HG03196 (cell line): ENCODE results near the gene NT5DC4.

Source experiments
- ATAC-seq: cut with Tn5 transposase; IDR thresholded peaks from one replicate; pipeline ENCODE4 v1.9.1; 2021; ENCODE audit not compliant: unreplicated experiment

Gene NT5DC4

DNA sequence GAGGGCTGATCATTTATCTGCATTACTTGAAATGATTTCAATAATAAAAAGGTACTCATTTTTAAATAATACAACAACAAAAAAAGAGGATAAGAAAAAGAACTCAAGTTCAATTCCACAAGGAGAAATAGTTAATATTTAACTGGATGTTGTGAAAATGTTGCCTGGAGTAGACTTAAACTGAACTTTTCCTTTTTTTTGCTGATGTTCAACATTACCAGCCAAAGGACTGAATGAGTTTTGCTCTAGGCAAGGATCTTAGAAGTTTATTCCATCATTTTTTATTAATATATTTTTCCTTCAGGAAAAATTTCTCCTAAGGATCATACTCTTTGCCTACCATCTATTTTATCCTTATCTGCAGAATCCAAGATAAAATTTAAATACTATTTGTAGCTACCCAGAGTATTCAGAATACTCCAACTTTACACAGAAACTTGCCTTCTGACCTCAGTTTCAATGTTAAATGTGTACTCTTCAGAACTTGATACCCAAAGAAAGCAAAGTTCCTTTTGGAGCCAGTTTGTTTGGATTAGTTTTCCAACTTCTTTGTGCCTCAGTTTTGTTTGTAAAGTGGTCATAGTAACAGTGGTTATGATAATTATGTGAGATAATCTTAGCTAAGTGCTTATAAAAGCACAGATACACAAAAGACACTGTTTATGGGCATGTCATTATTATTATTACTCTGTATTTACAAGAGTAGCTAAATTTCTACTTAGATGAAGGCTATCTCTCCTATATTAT is 30.8 kb downstream of the NT5DC4 start:
- no peak for ATAC-seq

- no peak for ATAC-seq
Measured at GRCh38 chr2:112752667-112753066, 31.8 kb downstream of the NT5DC4 start.

- no peak for ATAC-seq
Measured at GRCh38 chr2:112754564-112754963, 33.7 kb downstream of the NT5DC4 start.

DNA sequence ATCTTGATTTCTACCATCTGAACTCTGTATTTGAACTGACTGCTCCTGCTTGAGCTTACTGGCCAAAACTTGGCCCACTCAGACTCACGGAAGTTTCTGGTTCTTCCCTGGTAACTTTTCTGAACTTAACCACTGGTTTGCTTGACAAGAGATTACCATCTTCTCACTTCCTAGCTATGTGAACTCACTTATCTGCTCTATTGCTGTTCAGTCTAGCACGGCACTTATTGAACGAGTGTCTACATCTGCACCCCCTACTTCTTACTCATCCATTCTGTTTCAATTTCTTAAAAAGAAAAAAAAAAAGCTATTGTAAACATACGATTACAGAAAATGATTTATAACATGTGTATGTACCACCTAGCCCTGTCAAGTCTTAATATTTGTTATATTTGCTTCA is 34.6 kb downstream of the NT5DC4 start:
- ATAC-seq, result no peak

- no peak for ATAC-seq
Measured at GRCh38 chr2:112756207-112756606, 35.4 kb downstream of the NT5DC4 start.

- ATAC-seq, result no peak
Measured at GRCh38 chr2:112757265-112757664, 36.4 kb downstream of the NT5DC4 start.

- no peak for ATAC-seq
Measured at GRCh38 chr2:112758711-112759110, 37.9 kb downstream of the NT5DC4 start.

- ATAC-seq, result no peak
Measured at GRCh38 chr2:112760149-112760548, 39.3 kb downstream of the NT5DC4 start.

GRCh38 chr2:112762276-112762675 is 41.5 kb downstream of the NT5DC4 start:
- ATAC-seq, result no peak

GRCh38 chr2:112764071-112765044 is 43.5 kb downstream of the NT5DC4 start, which contains the start of gene CKAP2L:
Gene CKAP2L (minus strand): TSS chr2:112764609. CDS start chr2:112764598, 11 bp downstream.
- peak; percentile 98 for ATAC-seq

DNA sequence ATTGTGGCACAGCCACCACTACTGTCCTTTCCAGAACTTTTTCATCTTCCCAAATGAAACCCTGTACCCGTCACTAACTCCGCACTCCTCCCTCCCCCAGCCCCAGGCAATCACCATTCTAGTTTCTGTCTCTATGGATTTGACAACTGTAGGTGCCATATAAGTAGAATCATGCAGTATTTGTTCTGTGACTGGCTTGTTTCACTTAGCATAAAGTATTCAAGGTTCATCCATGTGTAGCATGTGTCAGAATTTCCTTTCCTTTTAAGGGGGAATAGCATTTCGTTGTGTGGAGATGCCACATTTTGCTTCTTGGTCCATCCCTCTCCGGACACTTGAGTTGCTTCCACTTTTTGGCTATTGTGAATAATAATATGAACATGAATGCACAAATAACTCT is 44.4 kb downstream of the NT5DC4 start:
- no peak for ATAC-seq

GRCh38 chr2:112767693-112768330 is 47.0 kb downstream of the NT5DC4 start:
- no peak for ATAC-seq

DNA sequence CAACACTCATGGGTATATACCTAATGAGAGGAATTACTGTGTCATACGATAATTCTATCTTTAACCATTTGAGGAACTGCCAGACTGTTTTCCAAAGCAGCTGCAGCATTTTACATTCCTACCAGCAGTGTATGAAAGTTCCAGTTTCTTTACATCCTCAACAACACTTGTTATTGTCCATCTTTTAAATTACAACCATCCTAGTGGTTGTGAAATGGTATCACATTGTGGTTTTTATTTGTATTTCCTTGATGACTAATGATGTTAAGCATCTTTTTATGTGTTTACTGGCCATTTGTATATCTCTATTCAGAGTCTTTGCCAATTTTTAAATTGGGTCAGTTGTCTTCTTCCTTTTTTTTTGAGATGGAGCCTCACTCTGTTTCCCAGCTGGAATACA is 47.6 kb downstream of the NT5DC4 start:
- no peak for ATAC-seq

DNA sequence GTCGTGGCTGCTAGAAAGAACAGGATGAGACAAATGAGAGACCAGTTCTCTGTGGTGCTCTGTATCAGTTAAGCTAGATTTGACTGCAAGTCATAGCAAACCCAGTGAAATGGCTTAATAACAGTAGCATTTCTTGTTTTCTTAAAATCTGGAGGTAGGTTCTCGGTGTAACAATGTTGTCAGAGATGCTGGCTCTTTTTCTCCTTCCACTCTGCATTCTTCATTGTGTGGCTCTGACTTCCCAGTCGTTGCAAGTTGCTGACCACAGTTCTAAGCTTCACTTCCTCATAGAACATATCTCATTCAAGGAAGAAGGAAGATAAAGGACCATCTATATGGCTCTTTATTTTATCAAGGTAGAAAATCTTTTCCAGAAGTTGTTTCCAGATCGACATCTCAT is 51.5 kb downstream of the NT5DC4 start:
- ATAC-seq, result no peak

GRCh38 chr2:112772911-112773475 is 52.2 kb downstream of the NT5DC4 start:
- no peak for ATAC-seq

GRCh38 chr2:112773556-112773955 is 52.7 kb downstream of the NT5DC4 start:
- no peak for ATAC-seq

DNA sequence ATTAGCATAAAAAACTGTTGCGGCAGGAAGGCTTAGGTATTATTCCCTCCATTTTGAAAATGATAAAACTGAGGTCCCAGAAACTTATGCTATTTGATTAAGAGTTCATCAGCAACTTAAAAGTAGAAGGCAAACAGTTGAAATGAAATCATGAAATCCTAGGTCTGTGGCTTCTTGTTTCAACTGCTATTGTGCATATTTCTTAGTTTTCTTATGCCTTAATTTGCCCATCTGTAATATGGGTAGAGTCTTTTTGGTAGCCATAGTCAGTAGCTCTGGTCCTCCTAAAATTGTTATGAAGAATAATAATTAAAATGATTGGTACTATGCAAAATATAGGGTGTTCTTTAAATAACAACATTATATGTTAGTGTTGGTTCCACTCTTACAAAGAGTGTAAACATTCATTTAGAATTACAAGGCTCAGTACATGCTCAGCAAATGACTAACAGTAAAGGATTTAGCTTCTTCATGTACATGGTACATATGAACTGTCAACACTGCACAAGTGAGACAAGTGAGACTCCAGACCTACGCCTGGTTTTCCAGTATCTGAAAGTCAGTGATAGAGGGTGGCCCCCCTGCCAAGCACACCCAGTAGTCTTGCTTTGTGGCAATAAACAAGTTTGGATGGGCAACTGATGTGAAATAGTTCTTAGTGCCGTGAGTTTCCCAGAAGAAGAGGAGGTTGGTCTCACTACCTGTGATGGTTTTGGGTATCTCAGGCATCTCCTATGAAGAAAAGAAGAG is 53.9 kb downstream of the NT5DC4 start:
- ATAC-seq, result no peak

- ATAC-seq, result no peak
Measured at GRCh38 chr2:112776113-112776512, 55.3 kb downstream of the NT5DC4 start.

GRCh38 chr2:112777036-112777435 is 56.2 kb downstream of the NT5DC4 start:
- ATAC-seq, result no peak

DNA sequence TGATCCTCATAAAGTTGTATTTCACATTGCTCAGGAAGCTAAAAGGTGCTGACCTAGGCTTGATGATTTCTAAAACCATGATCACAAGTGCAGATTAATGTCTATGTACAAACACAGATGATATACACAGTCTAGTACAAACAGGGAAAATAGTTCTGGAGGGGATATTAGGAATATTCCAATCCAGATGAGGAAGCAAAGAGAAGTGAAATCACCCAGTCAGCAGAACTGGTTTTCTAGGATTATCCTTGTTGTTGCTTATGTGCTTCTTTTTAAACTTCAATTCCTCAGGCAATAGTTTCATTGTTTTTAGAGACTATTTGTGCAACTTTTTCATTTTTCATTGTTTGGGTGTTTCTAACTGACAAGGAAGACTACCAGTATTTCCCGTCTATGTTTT is 58.8 kb downstream of the NT5DC4 start:
- no peak for ATAC-seq
